PC-9 (cell line): Measurements from ENCODE around the gene ANKRD18A. TPM values are rescaled to one million over a fixed set of nuclear protein-coding genes. Genes with fewer than 3 reads are reported as not detected.
"Not testable (repeated sequence)": the region's sequence is repeated elsewhere in the genome, so short reads cannot be mapped to it uniquely, and the experiment has no call there.

ENCODE experiments used
- BruUV-seq: library from RNA; stranded (reverse); fragments of 400-500 nt; replicated peaks from 2 replicates; lab custom pipeline; 2021; lab: Mats Ljungman, UMichigan
- CTCF ChIA-PET: fragments of 300-600 bp; sonication (Branson Sonifier 250); formaldehyde crosslinking; loops from one replicate; lab custom pipeline; 2022; ENCODE audit warnings: antibody characterized with exemption; lab: Charles Lee
- POLR2A ChIA-PET: fragments of 300-600 bp; sonication (Branson Sonifier 250); formaldehyde crosslinking; loops from one replicate; lab custom pipeline; 2022; ENCODE audit warnings: antibody characterized with exemption; ENCODE audit not compliant: unreplicated experiment; lab: Charles Lee
- DNase-seq, 2 experiments: peaks; one replicate each; pipeline versions ENCODE4 v3.0.0 to v3.0.0-alpha.2; 2015 to 2022; ENCODE audit warnings: mixed read lengths in 1 of 2
- H2AFZ ChIP-seq: fragments of 200-600 bp; sonication (generic); 2 replicates; pipeline ENCODE4 v1.8.1; 2017; ENCODE audit warnings: antibody characterized with exemption
- H3F3A ChIP-seq: fragments of 200-600 bp; sonication (generic); 2 replicates; pipeline ENCODE4 v1.8.1; 2017; ENCODE audit warnings: antibody characterized with exemption, mild to moderate bottlenecking, low read depth; ENCODE audit not compliant: insufficient read depth
- H3K27ac ChIP-seq: fragments of 200-600 bp; sonication (generic); 2 replicates; pipeline ENCODE4 v1.6.1; 2016; ENCODE audit warnings: mixed run types
- H3K27me3 ChIP-seq: fragments of 200-600 bp; sonication (generic); 2 replicates; pipeline ENCODE4 v1.6.1; 2016; ENCODE audit warnings: low read depth, mixed run types; ENCODE audit not compliant: insufficient read depth
- H3K36me3 ChIP-seq: fragments of 200-600 bp; sonication (generic); 2 replicates; pipeline ENCODE4 v1.6.1; 2016; ENCODE audit warnings: low read depth, mixed run types
- H3K4me1 ChIP-seq: fragments of 200-600 bp; sonication (generic); replicated peaks from 2 replicates; pipeline ENCODE4 v1.6.1; 2016; ENCODE audit warnings: mixed run types; ENCODE audit not compliant: insufficient read depth
- H3K4me2 ChIP-seq: fragments of 200-600 bp; sonication (generic); 2 replicates; pipeline ENCODE4 v1.6.1; 2017; ENCODE audit warnings: mixed run types
- H3K4me3 ChIP-seq: fragments of 200-600 bp; sonication (generic); 2 replicates; pipeline ENCODE4 v1.6.1; 2016; ENCODE audit warnings: mixed run types
- H3K79me2 ChIP-seq: fragments of 200-600 bp; sonication (generic); 2 replicates; pipeline ENCODE4 v1.6.1; 2017; ENCODE audit warnings: low read depth, mixed run types
- H3K9me2 ChIP-seq: fragments of 200-600 bp; sonication (generic); 2 replicates; pipeline ENCODE4 v1.8.1; 2017; ENCODE audit warnings: mild to moderate bottlenecking; ENCODE audit not compliant: insufficient read depth
- H3K9me3 ChIP-seq: fragments of 200-600 bp; sonication (generic); 2 replicates; pipeline ENCODE4 v1.8.1; 2016; ENCODE audit warnings: low read depth; ENCODE audit not compliant: insufficient read depth
- H4K20me1 ChIP-seq: fragments of 200-600 bp; sonication (generic); 2 replicates; pipeline ENCODE4 v1.8.1; 2017; ENCODE audit not compliant: insufficient read depth
- EZH2 ChIP-seq: fragments of 200-600 bp; sonication (generic); IDR thresholded peaks from 2 replicates; pipeline ENCODE4 v1.8.0; 2017; ENCODE audit warnings: antibody characterized with exemption, low read depth
- intact Hi-C: fragments of 100-400 bp; cut with micrococcal nuclease; formaldehyde crosslinking; loops from one replicate; pipeline ENCODE4 v1.10.0; 2022; ENCODE audit not compliant: unreplicated experiment
- total RNA-seq: library from RNA; stranded (reverse); gene quantifications from 2 replicates; pipeline ENCODE4 v1.2.3, GENCODE V29; 2021
- TF ChIP-seq, protein P1 (sequence below): fragments of 200-600 bp; sonication (generic); conservative IDR thresholded peaks from 2 replicates; pipeline ENCODE4 v1.6.1; 2017; ENCODE audit warnings: mixed run types, antibody characterized with exemption, mild to moderate bottlenecking, moderate library complexity

ANKRD18A gene
- total RNA-seq, 1 experiment from 2014 or later: 4.9 TPM

DNA sequence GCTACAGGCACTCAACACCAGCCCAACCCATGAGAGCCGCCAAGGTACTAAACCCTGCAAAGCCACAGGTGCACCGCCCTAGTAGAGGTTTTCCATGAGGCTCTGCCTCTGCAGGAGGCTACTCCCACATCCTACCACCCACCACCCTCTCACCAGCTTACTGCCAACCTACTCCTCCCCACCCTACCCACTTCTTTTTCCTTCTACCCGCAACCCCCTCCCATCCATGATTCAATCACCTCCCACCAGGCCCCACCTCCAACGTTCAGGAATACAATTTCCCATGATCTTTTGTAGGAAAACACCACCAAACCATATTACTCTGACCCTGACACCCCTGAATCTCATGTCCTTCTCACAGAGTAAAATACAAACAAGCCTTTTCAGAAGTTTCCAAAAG, 67.4 kb downstream of the ANKRD18A start:
- H3K4me1 ChIP-seq, H3K9me2 ChIP-seq, H3K4me3 ChIP-seq, BruUV-seq, H3K36me3 ChIP-seq, H3K27ac ChIP-seq, H3K9me3 ChIP-seq, H3F3A ChIP-seq, H3K27me3 ChIP-seq, DNase-seq, intact Hi-C loops, CTCF ChIA-PET, H4K20me1 ChIP-seq, POLR2A ChIA-PET, H3K79me2 ChIP-seq, H3K4me2 ChIP-seq, H2AFZ ChIP-seq: not testable (repeated sequence)

DNA sequence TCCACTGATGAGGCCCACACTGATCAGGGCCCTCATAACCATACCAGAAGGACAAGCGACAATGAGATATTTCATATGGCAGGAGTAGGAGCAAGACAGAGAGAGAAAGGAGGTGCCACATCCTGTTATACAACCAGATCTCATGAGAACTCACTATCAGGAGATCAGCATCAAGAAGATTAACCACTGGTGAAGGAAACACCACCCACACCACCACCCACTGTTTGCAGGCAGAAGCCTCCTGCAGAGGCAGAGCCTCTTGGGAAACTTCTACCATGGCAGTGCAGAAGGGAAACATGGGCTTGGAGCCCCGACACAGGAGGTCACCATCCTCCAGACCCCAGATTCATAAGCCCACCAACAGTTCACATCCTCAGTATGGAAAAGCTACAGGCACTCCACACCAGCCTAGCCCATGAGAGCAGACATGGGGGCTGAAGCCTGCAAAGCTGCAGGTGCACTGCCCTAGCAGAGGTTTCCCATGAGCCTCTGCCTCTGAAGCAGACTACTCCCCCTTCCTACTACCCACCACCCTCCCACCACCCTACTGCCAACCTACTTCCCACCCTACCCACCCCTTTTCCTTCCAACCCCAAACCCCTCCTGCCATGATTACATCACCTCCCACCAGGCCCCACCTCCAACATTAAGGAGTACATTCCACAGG, 73.8 kb downstream of the ANKRD18A start:
- H3K9me2 ChIP-seq, DNase-seq, intact Hi-C loops, H3K27ac ChIP-seq, CTCF ChIA-PET, H4K20me1 ChIP-seq, H3K79me2 ChIP-seq, POLR2A ChIA-PET, H3K4me1 ChIP-seq, BruUV-seq, H2AFZ ChIP-seq, H3F3A ChIP-seq, H3K4me3 ChIP-seq, H3K9me3 ChIP-seq, H3K36me3 ChIP-seq, H3K27me3 ChIP-seq, H3K4me2 ChIP-seq: not testable (repeated sequence)

DNA sequence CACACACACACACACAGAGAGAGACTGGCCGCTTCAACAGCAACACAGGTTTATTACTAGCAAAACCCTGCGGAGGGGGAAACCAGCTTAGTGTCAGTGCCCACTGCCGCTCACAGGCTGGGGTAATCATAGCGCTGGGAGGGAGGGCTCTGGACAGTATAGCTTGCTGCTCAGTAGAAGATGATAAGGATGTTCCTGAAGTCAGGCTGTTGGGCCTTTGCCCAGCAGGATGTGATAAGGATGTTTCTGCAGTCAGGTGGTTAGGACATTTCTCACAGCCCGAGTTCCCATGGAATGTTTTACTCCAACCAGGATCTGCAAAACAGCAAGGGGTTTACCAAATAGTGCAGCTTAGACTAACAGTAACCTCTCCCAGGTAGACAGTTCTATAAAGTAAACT, 79.9 kb downstream of the ANKRD18A start:
- intact Hi-C loops, H3K4me1 ChIP-seq, H3K4me3 ChIP-seq, H3K9me2 ChIP-seq, BruUV-seq, H3K9me3 ChIP-seq, POLR2A ChIA-PET, CTCF ChIA-PET, H3K79me2 ChIP-seq, H3K27ac ChIP-seq, H2AFZ ChIP-seq, H4K20me1 ChIP-seq, H3F3A ChIP-seq, H3K27me3 ChIP-seq, DNase-seq, H3K36me3 ChIP-seq, H3K4me2 ChIP-seq: not testable (repeated sequence)

DNA sequence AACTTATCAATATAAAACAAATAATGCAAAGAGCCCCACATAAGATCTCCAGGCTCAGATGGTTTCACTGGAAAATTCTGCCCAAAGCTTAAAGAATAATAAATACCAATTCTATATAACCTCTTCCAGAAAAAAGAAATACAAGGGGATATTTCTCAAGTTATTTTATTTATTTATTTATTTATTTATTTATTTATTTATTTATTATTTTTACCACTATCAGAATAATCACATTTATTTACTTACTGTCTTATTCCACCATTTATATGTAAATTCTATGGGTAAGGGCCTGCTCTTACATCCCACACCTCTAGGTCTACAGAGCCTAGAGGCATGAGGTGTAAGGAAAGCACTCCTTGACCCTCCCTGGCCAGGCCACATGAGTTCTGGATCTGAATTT, 91.1 kb downstream of the ANKRD18A start:
- no peaks in the 10 kb centered on the region for H3K9me3 ChIP-seq
- BruUV-seq: no TSS peak
- H3K36me3 ChIP-seq: no peaks in the 10 kb centered on the region
- H3K4me1 ChIP-seq: no peaks in the 10 kb centered on the region
- no peak overlapping the region for H3K4me2 ChIP-seq
- H3K27me3 ChIP-seq: no peaks in the 10 kb centered on the region
- H3K4me3 ChIP-seq: no peak overlapping the region
- H3K27ac ChIP-seq: no peak overlapping the region
- H4K20me1 ChIP-seq: no peaks in the 10 kb centered on the region
- CTCF ChIA-PET: no interaction called here
- intact Hi-C loops: no loop called here
- POLR2A ChIA-PET: no interaction called here
- DNase-seq: no peak
- H2AFZ ChIP-seq: no peak overlapping the region
- H3K79me2 ChIP-seq: no peaks in the 10 kb centered on the region
- no peaks in the 10 kb centered on the region for H3K9me2 ChIP-seq
- no peaks in the 10 kb centered on the region for H3F3A ChIP-seq
- TF ChIP-seq, protein P1, sequence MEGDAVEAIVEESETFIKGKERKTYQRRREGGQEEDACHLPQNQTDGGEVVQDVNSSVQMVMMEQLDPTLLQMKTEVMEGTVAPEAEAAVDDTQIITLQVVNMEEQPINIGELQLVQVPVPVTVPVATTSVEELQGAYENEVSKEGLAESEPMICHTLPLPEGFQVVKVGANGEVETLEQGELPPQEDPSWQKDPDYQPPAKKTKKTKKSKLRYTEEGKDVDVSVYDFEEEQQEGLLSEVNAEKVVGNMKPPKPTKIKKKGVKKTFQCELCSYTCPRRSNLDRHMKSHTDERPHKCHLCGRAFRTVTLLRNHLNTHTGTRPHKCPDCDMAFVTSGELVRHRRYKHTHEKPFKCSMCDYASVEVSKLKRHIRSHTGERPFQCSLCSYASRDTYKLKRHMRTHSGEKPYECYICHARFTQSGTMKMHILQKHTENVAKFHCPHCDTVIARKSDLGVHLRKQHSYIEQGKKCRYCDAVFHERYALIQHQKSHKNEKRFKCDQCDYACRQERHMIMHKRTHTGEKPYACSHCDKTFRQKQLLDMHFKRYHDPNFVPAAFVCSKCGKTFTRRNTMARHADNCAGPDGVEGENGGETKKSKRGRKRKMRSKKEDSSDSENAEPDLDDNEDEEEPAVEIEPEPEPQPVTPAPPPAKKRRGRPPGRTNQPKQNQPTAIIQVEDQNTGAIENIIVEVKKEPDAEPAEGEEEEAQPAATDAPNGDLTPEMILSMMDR: no peak
- no peak for TF ChIP-seq EZH2
